Loucy (cell line): ENCODE results near the gene MYO3B.

ENCODE experiments used
- EZH2phosphoT487 ChIP-seq: fragments of 200-600 bp; IDR thresholded peaks from 2 replicates; pipeline ENCODE4 v1.6.1; 2018; ENCODE audit warnings: antibody characterized with exemption, mild to moderate bottlenecking, moderate library complexity, borderline replicate concordance
- TF ChIP-seq, protein P1 (sequence below): fragments of 200-600 bp; sonication (generic); conservative IDR thresholded peaks from 2 replicates; pipeline ENCODE4 v1.5.1; 2014; ENCODE audit warnings: mild to moderate bottlenecking, antibody characterized with exemption, low read length

DNA sequence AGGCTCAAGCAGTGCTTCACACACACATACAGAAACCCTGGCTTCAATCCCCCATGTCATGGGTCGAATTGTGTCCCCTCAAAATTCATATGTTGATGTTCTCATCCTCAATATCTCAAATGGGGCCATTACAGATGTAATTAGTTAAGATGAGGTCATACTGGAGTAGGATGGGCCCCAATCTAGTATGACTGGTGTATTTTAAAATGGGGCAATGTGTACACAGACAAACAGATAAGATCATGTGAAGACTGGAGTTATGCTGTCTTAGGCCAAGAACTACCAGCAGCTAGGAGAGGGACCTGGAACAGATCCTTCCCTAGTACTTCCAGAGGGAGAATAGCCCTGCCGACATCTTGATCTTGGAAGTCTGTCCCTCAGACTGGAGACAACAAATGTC, 167.7 kb downstream of the MYO3B start:
- TF ChIP-seq, protein P1, sequence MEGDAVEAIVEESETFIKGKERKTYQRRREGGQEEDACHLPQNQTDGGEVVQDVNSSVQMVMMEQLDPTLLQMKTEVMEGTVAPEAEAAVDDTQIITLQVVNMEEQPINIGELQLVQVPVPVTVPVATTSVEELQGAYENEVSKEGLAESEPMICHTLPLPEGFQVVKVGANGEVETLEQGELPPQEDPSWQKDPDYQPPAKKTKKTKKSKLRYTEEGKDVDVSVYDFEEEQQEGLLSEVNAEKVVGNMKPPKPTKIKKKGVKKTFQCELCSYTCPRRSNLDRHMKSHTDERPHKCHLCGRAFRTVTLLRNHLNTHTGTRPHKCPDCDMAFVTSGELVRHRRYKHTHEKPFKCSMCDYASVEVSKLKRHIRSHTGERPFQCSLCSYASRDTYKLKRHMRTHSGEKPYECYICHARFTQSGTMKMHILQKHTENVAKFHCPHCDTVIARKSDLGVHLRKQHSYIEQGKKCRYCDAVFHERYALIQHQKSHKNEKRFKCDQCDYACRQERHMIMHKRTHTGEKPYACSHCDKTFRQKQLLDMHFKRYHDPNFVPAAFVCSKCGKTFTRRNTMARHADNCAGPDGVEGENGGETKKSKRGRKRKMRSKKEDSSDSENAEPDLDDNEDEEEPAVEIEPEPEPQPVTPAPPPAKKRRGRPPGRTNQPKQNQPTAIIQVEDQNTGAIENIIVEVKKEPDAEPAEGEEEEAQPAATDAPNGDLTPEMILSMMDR: no peak
- TF ChIP-seq EZH2phosphoT487: no peak
